SK-N-SH treated with all-trans-retinoic acid at 6 μM for 48 hours (cell line): ENCODE data around the gene KRT73.

ENCODE experiments used
- ATAC-seq: fragments of 200-7000 bp; cut with Tn5 transposase; 3 replicates; pipeline ENCODE4 v1.9.1; 2020; ENCODE audit warnings: mild to moderate bottlenecking, moderate library complexity
- ARNTL ChIP-seq: fragments of 450-650 bp; formaldehyde crosslinking; IDR thresholded peaks from 2 replicates; pipeline ENCODE4 v1.5.0; 2020; ENCODE audit warnings: low read depth, mild to moderate bottlenecking, moderate library complexity, borderline replicate concordance
- BACH2 ChIP-seq: fragments of 250-450 bp; sonication (Bioruptor Pico); IDR thresholded peaks from 2 replicates; pipeline ENCODE4 v1.9.0; 2021; ENCODE audit warnings: mild to moderate bottlenecking, borderline replicate concordance
- CSDC2 ChIP-seq: fragments of 250-450 bp; sonication (Bioruptor Pico); IDR thresholded peaks from 2 replicates; pipeline ENCODE4 v1.5.0; 2020; ENCODE audit warnings: mild to moderate bottlenecking, moderate library complexity
- ESRRG ChIP-seq: fragments of 250-450 bp; sonication (Bioruptor Pico); IDR thresholded peaks from 2 replicates; pipeline ENCODE4 v1.6.1; 2021; ENCODE audit warnings: mild to moderate bottlenecking
- GLIS3 ChIP-seq: fragments of 250-450 bp; sonication (Bioruptor Pico); IDR thresholded peaks from 2 replicates; pipeline ENCODE4 v1.5.0; 2020; ENCODE audit warnings: mild to moderate bottlenecking, moderate library complexity
- ISL1 ChIP-seq: fragments of 250-450 bp; sonication (Bioruptor Pico); IDR thresholded peaks from 2 replicates; pipeline ENCODE4 v2.1.2; 2022; ENCODE audit warnings: mild to moderate bottlenecking, moderate library complexity
- OSR1 ChIP-seq: fragments of 250-450 bp; sonication (Bioruptor Pico); IDR thresholded peaks from 2 replicates; pipeline ENCODE4 v1.8.0; 2022; ENCODE audit warnings: moderate library complexity, mild to moderate bottlenecking, inconsistent platforms
- PPARA ChIP-seq: fragments of 250-450 bp; sonication (Bioruptor Pico); IDR thresholded peaks from 2 replicates; pipeline ENCODE4 v1.5.0; 2020; ENCODE audit warnings: mild to moderate bottlenecking, borderline replicate concordance
- RARB ChIP-seq: fragments of 250-450 bp; sonication (Bioruptor Pico); IDR thresholded peaks from 2 replicates; pipeline ENCODE4 v1.8.0; 2021; ENCODE audit warnings: mild to moderate bottlenecking, moderate library complexity
- SNAI2 ChIP-seq: fragments of 250-450 bp; sonication (Bioruptor Pico); IDR thresholded peaks from 2 replicates; pipeline ENCODE4 v1.5.0; 2020; ENCODE audit warnings: mild to moderate bottlenecking, moderate library complexity
- TCF4 ChIP-seq: fragments of 250-450 bp; sonication (Bioruptor Pico); IDR thresholded peaks from 2 replicates; pipeline ENCODE4 v1.8.0; 2021; ENCODE audit warnings: mild to moderate bottlenecking, moderate library complexity, borderline replicate concordance
- TOX ChIP-seq: fragments of 250-450 bp; sonication (Bioruptor Pico); IDR thresholded peaks from 2 replicates; pipeline ENCODE4 v1.8.0; 2021; ENCODE audit warnings: mild to moderate bottlenecking, moderate library complexity, borderline replicate concordance
- ZC3H10 ChIP-seq: fragments of 250-450 bp; sonication (Bioruptor Pico); IDR thresholded peaks from 2 replicates; pipeline ENCODE4 v1.5.1; 2021; ENCODE audit warnings: mild to moderate bottlenecking, moderate library complexity
- ZFP3 ChIP-seq: fragments of 250-450 bp; sonication (Bioruptor Pico); IDR thresholded peaks from 2 replicates; pipeline ENCODE4 v1.5.0; 2020; ENCODE audit warnings: mild to moderate bottlenecking, moderate library complexity
- ZFP30 ChIP-seq: fragments of 450-650 bp; formaldehyde crosslinking; IDR thresholded peaks from 2 replicates; pipeline ENCODE4 v1.5.0; 2022; ENCODE audit warnings: mild to moderate bottlenecking, moderate library complexity
- ZNF70 ChIP-seq: fragments of 450-650 bp; formaldehyde crosslinking; IDR thresholded peaks from 2 replicates; pipeline ENCODE4 v1.5.0; 2020; ENCODE audit warnings: mild to moderate bottlenecking, moderate library complexity
- TF ChIP-seq, protein P1 (sequence below): fragments of 250-450 bp; sonication (Bioruptor Pico); IDR thresholded peaks from 2 replicates; pipeline ENCODE4 v1.8.0; 2020; ENCODE audit warnings: mild to moderate bottlenecking, moderate library complexity, borderline replicate concordance
- TF ChIP-seq, protein P2 (sequence below): fragments of 250-450 bp; sonication (Bioruptor Pico); IDR thresholded peaks from 2 replicates; pipeline ENCODE4 v1.8.0; 2021; ENCODE audit warnings: low read depth, mild to moderate bottlenecking, moderate library complexity, borderline replicate concordance
- TF ChIP-seq, protein P3 (sequence below): fragments of 250-450 bp; sonication (Bioruptor Pico); IDR thresholded peaks from 2 replicates; pipeline ENCODE4 v1.5.1; 2020; ENCODE audit warnings: low read depth, mild to moderate bottlenecking, moderate library complexity
- TF ChIP-seq, protein P4 (sequence below): fragments of 250-450 bp; sonication (Bioruptor Pico); IDR thresholded peaks from 2 replicates; pipeline ENCODE4 v1.5.1; 2021; ENCODE audit warnings: mild to moderate bottlenecking, moderate library complexity
- TF ChIP-seq, protein P5 (sequence below): fragments of 250-450 bp; sonication (Bioruptor Pico); IDR thresholded peaks from 2 replicates; pipeline ENCODE4 v1.5.0; 2020; ENCODE audit warnings: mild to moderate bottlenecking, moderate library complexity

The KRT73 gene

DNA sequence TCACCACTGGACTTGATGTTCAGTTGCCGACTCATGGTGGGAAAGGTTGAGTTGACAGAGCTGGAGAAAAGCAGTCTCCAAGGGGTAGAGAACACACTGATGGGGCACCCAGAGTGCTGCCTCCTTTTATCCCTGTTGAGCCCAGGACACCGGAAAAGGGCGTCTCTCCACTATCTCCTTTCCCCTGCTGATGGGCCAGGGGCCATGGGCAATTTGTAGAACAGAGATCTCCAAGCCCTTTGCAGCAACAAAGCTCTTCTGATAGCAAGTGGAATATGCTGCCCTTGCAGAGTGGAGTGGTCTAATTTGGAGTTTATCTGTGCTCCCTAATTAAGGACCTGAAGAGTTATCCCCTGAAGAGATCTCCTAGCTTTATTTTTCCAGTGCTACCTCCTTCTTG, 44.6 kb downstream of the KRT73 start, which contains the start of gene KRT74:
Gene KRT74, minus strand, starts transcription at position 101 of the 400 bp plus-strand sequence. Its CDS starts 66 bp downstream, at position 35.
- ATAC-seq, result no peak
- TF ChIP-seq ARNTL (CRISPR knock-in tag), result no peak
- TF ChIP-seq, protein P1, sequence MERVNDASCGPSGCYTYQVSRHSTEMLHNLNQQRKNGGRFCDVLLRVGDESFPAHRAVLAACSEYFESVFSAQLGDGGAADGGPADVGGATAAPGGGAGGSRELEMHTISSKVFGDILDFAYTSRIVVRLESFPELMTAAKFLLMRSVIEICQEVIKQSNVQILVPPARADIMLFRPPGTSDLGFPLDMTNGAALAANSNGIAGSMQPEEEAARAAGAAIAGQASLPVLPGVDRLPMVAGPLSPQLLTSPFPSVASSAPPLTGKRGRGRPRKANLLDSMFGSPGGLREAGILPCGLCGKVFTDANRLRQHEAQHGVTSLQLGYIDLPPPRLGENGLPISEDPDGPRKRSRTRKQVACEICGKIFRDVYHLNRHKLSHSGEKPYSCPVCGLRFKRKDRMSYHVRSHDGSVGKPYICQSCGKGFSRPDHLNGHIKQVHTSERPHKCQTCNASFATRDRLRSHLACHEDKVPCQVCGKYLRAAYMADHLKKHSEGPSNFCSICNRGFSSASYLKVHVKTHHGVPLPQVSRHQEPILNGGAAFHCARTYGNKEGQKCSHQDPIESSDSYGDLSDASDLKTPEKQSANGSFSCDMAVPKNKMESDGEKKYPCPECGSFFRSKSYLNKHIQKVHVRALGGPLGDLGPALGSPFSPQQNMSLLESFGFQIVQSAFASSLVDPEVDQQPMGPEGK (CRISPR knock-in tag), result no peak
- TF ChIP-seq RARB (CRISPR knock-in tag), result no peak
- no peak for TF ChIP-seq ZFP3 (CRISPR knock-in tag)
- no peak for TF ChIP-seq PPARA (CRISPR knock-in tag)
- TF ChIP-seq ZNF70 (CRISPR knock-in tag), result no peak
- no peak for TF ChIP-seq TOX (CRISPR knock-in tag)
- TF ChIP-seq GLIS3 (CRISPR knock-in tag), result no peak
- no peak for TF ChIP-seq ISL1 (CRISPR knock-in tag)
- TF ChIP-seq CSDC2, result no peak
- no peak for TF ChIP-seq ZFP30 (CRISPR knock-in tag)
- no peak for TF ChIP-seq TCF4 (CRISPR knock-in tag)

DNA sequence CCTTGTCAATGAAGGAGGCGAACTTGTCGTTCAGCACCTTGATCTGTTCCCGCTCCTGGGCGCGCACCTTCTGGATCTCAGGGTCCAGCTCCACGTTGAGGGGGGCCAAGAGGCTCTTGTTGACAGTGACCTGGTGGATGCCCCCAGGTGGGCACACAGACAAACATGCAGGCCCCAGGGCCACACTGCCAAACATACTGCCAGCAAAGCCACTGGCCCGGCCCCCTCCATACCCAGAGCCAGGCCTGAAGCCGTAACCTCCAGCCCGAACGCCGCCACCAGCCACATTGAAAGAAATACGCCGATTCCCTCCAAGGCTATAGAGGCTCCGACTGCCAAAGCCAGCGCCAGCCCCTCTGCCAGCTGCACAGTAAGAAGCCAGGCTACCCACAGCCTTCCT, 45.1 kb downstream of the KRT73 start:
- ATAC-seq, result no peak
- no peak for TF ChIP-seq GLIS3 (CRISPR knock-in tag)
- TF ChIP-seq, protein P2, sequence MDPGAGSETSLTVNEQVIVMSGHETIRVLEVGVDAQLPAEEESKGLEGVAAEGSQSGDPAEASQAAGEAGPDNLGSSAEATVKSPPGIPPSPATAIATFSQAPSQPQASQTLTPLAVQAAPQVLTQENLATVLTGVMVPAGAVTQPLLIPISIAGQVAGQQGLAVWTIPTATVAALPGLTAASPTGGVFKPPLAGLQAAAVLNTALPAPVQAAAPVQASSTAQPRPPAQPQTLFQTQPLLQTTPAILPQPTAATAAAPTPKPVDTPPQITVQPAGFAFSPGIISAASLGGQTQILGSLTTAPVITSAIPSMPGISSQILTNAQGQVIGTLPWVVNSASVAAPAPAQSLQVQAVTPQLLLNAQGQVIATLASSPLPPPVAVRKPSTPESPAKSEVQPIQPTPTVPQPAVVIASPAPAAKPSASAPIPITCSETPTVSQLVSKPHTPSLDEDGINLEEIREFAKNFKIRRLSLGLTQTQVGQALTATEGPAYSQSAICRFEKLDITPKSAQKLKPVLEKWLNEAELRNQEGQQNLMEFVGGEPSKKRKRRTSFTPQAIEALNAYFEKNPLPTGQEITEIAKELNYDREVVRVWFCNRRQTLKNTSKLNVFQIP (CRISPR knock-in tag), result no peak
- TF ChIP-seq, protein P3, sequence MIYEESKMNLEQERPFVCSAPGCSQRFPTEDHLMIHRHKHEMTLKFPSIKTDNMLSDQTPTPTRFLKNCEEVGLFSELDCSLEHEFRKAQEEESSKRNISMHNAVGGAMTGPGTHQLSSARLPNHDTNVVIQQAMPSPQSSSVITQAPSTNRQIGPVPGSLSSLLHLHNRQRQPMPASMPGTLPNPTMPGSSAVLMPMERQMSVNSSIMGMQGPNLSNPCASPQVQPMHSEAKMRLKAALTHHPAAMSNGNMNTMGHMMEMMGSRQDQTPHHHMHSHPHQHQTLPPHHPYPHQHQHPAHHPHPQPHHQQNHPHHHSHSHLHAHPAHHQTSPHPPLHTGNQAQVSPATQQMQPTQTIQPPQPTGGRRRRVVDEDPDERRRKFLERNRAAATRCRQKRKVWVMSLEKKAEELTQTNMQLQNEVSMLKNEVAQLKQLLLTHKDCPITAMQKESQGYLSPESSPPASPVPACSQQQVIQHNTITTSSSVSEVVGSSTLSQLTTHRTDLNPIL (CRISPR knock-in tag), result no peak
- no peak for TF ChIP-seq RARB (CRISPR knock-in tag)
- no peak for TF ChIP-seq OSR1 (CRISPR knock-in tag)
- TF ChIP-seq CSDC2, result no peak
- TF ChIP-seq SNAI2 (CRISPR knock-in tag), result no peak
- no peak for TF ChIP-seq TCF4 (CRISPR knock-in tag)
- no peak for TF ChIP-seq ISL1 (CRISPR knock-in tag)
- TF ChIP-seq, protein P4, sequence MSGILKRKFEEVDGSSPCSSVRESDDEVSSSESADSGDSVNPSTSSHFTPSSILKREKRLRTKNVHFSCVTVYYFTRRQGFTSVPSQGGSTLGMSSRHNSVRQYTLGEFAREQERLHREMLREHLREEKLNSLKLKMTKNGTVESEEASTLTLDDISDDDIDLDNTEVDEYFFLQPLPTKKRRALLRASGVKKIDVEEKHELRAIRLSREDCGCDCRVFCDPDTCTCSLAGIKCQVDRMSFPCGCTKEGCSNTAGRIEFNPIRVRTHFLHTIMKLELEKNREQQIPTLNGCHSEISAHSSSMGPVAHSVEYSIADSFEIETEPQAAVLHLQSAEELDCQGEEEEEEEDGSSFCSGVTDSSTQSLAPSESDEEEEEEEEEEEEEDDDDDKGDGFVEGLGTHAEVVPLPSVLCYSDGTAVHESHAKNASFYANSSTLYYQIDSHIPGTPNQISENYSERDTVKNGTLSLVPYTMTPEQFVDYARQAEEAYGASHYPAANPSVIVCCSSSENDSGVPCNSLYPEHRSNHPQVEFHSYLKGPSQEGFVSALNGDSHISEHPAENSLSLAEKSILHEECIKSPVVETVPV (CRISPR knock-in tag), result no peak
- no peak for TF ChIP-seq ESRRG (CRISPR knock-in tag)
- TF ChIP-seq ARNTL (CRISPR knock-in tag), result no peak
- TF ChIP-seq, protein P1 (CRISPR knock-in tag), result no peak
- no peak for TF ChIP-seq BACH2
- TF ChIP-seq ZC3H10 (CRISPR knock-in tag), result no peak
- TF ChIP-seq ZFP3 (CRISPR knock-in tag), result no peak
- no peak for TF ChIP-seq TOX (CRISPR knock-in tag)
- TF ChIP-seq ZFP30 (CRISPR knock-in tag), result no peak
- TF ChIP-seq, protein P5, sequence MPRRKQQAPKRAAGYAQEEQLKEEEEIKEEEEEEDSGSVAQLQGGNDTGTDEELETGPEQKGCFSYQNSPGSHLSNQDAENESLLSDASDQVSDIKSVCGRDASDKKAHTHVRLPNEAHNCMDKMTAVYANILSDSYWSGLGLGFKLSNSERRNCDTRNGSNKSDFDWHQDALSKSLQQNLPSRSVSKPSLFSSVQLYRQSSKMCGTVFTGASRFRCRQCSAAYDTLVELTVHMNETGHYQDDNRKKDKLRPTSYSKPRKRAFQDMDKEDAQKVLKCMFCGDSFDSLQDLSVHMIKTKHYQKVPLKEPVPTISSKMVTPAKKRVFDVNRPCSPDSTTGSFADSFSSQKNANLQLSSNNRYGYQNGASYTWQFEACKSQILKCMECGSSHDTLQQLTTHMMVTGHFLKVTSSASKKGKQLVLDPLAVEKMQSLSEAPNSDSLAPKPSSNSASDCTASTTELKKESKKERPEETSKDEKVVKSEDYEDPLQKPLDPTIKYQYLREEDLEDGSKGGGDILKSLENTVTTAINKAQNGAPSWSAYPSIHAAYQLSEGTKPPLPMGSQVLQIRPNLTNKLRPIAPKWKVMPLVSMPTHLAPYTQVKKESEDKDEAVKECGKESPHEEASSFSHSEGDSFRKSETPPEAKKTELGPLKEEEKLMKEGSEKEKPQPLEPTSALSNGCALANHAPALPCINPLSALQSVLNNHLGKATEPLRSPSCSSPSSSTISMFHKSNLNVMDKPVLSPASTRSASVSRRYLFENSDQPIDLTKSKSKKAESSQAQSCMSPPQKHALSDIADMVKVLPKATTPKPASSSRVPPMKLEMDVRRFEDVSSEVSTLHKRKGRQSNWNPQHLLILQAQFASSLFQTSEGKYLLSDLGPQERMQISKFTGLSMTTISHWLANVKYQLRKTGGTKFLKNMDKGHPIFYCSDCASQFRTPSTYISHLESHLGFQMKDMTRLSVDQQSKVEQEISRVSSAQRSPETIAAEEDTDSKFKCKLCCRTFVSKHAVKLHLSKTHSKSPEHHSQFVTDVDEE (CRISPR knock-in tag), result no peak
